ENCODE results near the gene CRTAP.
"Not testable (repeated sequence)": the region's sequence is repeated elsewhere in the genome, so short reads cannot be mapped to it uniquely, and the experiment has no call there.

The CRTAP gene

GRCh38 chr3:33174711-33175414 lies 61.0 kb downstream of the CRTAP start:
- no peak for DNase-seq (ENCODE audit: low read depth)

GRCh38 chr3:33179132-33179531 lies 65.3 kb downstream of the CRTAP start:
- DNase-seq (ENCODE audit: low read depth), result no peak

GRCh38 chr3:33181229-33181628 lies 67.4 kb downstream of the CRTAP start:
- DNase-seq (ENCODE audit: low read depth), result no peak

GRCh38 chr3:33181641-33182040 lies 67.8 kb downstream of the CRTAP start:
- DNase-seq (ENCODE audit: low read depth), result not testable (repeated sequence)

- DNase-seq (ENCODE audit: low read depth), result no peak
Measured at GRCh38 chr3:33184863-33185262, 71.0 kb downstream of the CRTAP start.

GRCh38 chr3:33186524-33187367 lies 72.9 kb downstream of the CRTAP start:
- no peak for DNase-seq (ENCODE audit: low read depth)

- no peak for DNase-seq (ENCODE audit: low read depth)
Measured at GRCh38 chr3:33187368-33187634, 73.5 kb downstream of the CRTAP start.

- no peak for DNase-seq (ENCODE audit: low read depth)
Measured at GRCh38 chr3:33194303-33194702, 80.5 kb downstream of the CRTAP start.

- DNase-seq (ENCODE audit: low read depth), result no peak
Measured at GRCh38 chr3:33196538-33196937, 82.7 kb downstream of the CRTAP start.

Data from non-pigmented ciliary epithelial cell (primary cell).